HepG2 (cell line): ENCODE data around the gene CHD9.

Experiments
- CHD2 ChIP-seq: IDR thresholded peaks from 2 replicates; pipeline ENCODE4 v1.6.1; 2011; ENCODE audit warnings: low read depth, low read length, improper control_type of control experiment
- SALL2 ChIP-seq: sonication (generic); formaldehyde crosslinking; IDR thresholded peaks from 2 replicates; pipeline ENCODE4 v1.8.1; 2023; ENCODE audit warnings: mild to moderate bottlenecking, missing genetic modification reagents, inconsistent platforms
- TARDBP ChIP-seq: sonication (generic); formaldehyde crosslinking; IDR thresholded peaks from 2 replicates; pipeline ENCODE4 v1.8.0; 2022; ENCODE audit warnings: mild to moderate bottlenecking, missing genetic modification reagents
- ZBTB1 ChIP-seq: sonication (generic); formaldehyde crosslinking; IDR thresholded peaks from 2 replicates; pipeline ENCODE4 v1.4.0; 2020; ENCODE audit warnings: missing genetic modification reagents, borderline replicate concordance

GRCh38 chr16:53323924-53324323 lies 269.1 kb downstream of the CHD9 start:
- TF ChIP-seq ZBTB1 (CRISPR knock-in tag) (no peak), TARDBP (CRISPR knock-in tag) (no peak), SALL2 (CRISPR knock-in tag) (no peak), CHD2 (no peak)
